ENCODE data around the gene TXNDC11. TPM values are rescaled to one million over a fixed set of nuclear protein-coding genes. Genes with fewer than 3 reads are reported as not detected.

The TXNDC11 gene
- total and polyA plus RNA-seq, 7 experiments from 2014 or later = 36.7 to 80.5 (median 55.1) TPM

DNA sequence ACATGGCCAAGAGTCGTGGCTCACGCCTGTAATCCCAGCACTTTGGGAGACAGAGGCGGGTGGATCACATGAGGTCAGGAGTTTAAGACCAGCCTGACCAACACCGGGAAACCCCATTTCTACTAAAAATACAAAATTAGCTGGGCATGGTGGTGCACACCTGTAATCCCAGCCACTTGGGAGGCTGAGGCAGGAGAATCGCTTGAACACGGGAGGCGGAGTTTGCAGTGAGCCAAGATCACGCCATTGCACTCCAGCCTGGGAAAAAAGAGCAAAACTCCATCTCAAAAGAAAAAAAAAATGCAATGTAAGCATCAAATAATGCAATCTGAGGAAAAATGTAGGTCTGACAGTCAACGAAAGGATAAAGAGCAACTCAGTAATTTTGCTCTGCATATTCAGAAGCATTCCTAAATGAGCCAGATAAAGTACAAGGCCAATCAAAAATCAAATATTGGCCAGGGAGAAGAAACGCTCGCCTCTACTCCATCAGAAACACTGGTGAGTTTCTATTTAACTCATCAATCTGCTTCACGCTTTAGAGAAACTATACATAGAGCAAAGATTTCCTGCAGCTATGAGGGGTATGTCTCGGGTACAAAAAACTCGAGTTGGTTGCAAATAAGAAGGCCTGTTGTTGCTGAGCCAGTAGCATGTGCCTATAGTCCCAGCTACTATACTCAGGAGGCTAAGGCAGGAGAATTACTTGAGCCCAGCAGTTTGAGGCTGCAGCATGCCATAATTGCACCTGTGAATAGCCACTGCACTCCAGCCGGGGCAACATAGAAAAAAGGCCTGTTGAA, 3.7 kb downstream of the TXNDC11 start:
- H3K36me3 ChIP-seq (ENCODE audit: control insufficient read depth in 2 of 3, insufficient read depth in 3 of 3, low read length in 3 of 3) = peaks cover 5 to 41% (median 10%) of the 10 kb centered on the region in 3 experiments
- ChIA-PET CTCF (no interaction called here), POLR2A (interaction anchor here (0.9 to 1.0 kb wide), 3 partner anchors 58 to 794 kb away, joined by 3 to 4 read pairs (median 3); partner anchors contain the start of gene ZC3H7A)
- peak overlapping the region in 3 of 9 donors; percentile 23 to 58 (median 37) for H3K27ac Mint-ChIP-seq
- no peaks in the 10 kb centered on the region for H3K9me3 ChIP-seq (ENCODE audit: control insufficient read depth in 2 of 3, low read length in 3 of 3)
- no peak overlapping the region for H3K4me3 ChIP-seq (ENCODE audit: low read length)
- H3K27ac ChIP-seq (ENCODE audit: low read depth, low read length) = no peak overlapping the region
- H3K36me3 Mint-ChIP-seq = peaks cover 11 to 29% (median 15%) of the 10 kb centered on the region in 5 donors
- no peaks in the 10 kb centered on the region for H3K27me3 Mint-ChIP-seq
- H3K27me3 ChIP-seq (ENCODE audit: control insufficient read depth in 2 of 2, insufficient read depth in 2 of 2, low read length in 2 of 2) = no peaks in the 10 kb centered on the region
- no peak for ATAC-seq
- DNase-seq = no peak
- H3K9me3 Mint-ChIP-seq = no peaks in the 10 kb centered on the region
- intact Hi-C loops (cut with micrococcal nuclease) = no loop called here
- peaks cover 26 to 28% of the 10 kb centered on the region in 2 donors for H3K4me1 ChIP-seq (ENCODE audit: control insufficient read depth in 2 of 2, insufficient read depth in 2 of 2, low read length in 2 of 2)
- H3K4me3 Mint-ChIP-seq = peak overlapping the region; percentile 2 to 98 (median 83)
- peaks cover 57 to 81% (median 63%) of the 10 kb centered on the region in 7 donors for H3K4me1 Mint-ChIP-seq

DNA sequence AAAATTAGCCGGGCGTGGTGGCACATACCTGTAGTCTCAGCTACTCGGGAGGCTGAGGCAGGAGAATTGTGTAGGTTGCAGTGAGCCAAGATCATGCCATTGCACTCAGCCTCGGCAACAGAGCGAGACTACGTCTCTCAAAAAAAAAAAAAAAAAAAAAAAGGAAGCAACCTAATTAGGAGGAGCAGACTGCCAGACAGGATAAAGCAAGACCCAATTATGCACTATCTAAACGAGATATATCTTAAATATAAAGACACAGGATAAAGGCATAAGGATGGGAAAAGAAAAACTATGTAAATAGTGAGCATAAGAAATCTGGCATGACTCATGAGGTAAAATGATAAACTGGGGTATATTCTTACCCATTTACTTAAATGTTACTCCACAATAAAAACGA, 4.9 kb downstream of the TXNDC11 start:
- ATAC-seq (no peak), DNase-seq (no peak)
- Mint-ChIP-seq H3K36me3 (peaks cover 11 to 33% (median 16%) of the 10 kb centered on the region in 5 donors), H3K27ac (peak overlapping the region in 2 of 9 donors; percentile 37 to 54), H3K4me1 (peaks cover 54 to 74% (median 58%) of the 10 kb centered on the region in 7 donors), H3K4me3 (peak overlapping the region in 4 of 10 donors; percentile 4 to 91 (median 40)), H3K27me3 (no peaks in the 10 kb centered on the region), H3K9me3 (no peaks in the 10 kb centered on the region)
- intact Hi-C loops (cut with micrococcal nuclease) = no loop called here
- H3K9me3 ChIP-seq (ENCODE audit: control insufficient read depth in 2 of 3, low read length in 3 of 3) = no peaks in the 10 kb centered on the region
- no peak overlapping the region for H3K27ac ChIP-seq (ENCODE audit: low read depth, low read length)
- H3K27me3 ChIP-seq (ENCODE audit: control insufficient read depth in 2 of 2, insufficient read depth in 2 of 2, low read length in 2 of 2) = no peaks in the 10 kb centered on the region
- H3K4me1 ChIP-seq (ENCODE audit: control insufficient read depth in 2 of 2, insufficient read depth in 2 of 2, low read length in 2 of 2) = peaks cover 26 to 28% of the 10 kb centered on the region in 2 donors
- POLR2A ChIA-PET = interaction anchor here (0.6 to 1.0 kb wide), 3 partner anchors 110 to 793 kb away, joined by 3 to 4 read pairs (median 3); no protein-coding TSS in a partner anchor
- H3K4me3 ChIP-seq (ENCODE audit: low read length) = no peak overlapping the region
- CTCF ChIA-PET = interaction anchor here (0.6 kb wide), 1 partner anchor 96 kb away, joined by 3 read pairs; no protein-coding TSS in a partner anchor
- peaks cover 7 to 53% (median 10%) of the 10 kb centered on the region in 3 experiments for H3K36me3 ChIP-seq (ENCODE audit: control insufficient read depth in 2 of 3, insufficient read depth in 3 of 3, low read length in 3 of 3)

DNA sequence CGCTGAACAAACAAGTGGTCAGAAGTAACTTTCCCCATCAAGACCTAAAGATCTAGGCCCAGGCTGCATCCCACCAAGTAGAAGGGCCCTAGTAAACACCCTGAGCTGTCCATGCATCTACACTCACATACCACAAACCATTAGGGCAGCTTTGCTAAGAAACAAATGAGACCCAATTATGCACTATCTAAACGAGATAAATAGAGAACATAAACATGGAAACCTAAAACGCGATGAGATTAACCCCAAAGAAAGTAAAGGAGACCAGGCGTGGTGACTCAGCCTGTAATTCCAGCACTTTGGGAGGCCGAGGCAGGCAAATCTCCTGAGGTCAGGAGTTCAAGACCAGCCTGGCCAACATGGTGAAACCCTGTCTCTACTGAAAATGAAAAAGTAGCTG, 5.8 kb downstream of the TXNDC11 start:
- Histone ChIP-seq H3K36me3 (ENCODE audit: control insufficient read depth in 2 of 3, insufficient read depth in 3 of 3, low read length in 3 of 3) (peaks cover 10 to 57% (median 11%) of the 10 kb centered on the region in 3 experiments), H3K4me3 (ENCODE audit: low read length) (no peak overlapping the region), H3K9me3 (ENCODE audit: control insufficient read depth in 2 of 3, low read length in 3 of 3) (no peaks in the 10 kb centered on the region), H3K4me1 (ENCODE audit: control insufficient read depth in 2 of 2, insufficient read depth in 2 of 2, low read length in 2 of 2) (peaks cover 26% of the 10 kb centered on the region in 2 donors), H3K27ac (ENCODE audit: low read depth, low read length) (no peak overlapping the region), H3K27me3 (ENCODE audit: control insufficient read depth in 2 of 2, insufficient read depth in 2 of 2, low read length in 2 of 2) (no peaks in the 10 kb centered on the region)
- DNase-seq (no peak), ATAC-seq (no peak)
- H3K4me3 Mint-ChIP-seq = peak overlapping the region in 1 of 10 donors; percentile 21
- H3K4me1 Mint-ChIP-seq = peaks cover 57 to 80% (median 64%) of the 10 kb centered on the region in 7 donors
- no peaks in the 10 kb centered on the region for H3K27me3 Mint-ChIP-seq
- ChIA-PET POLR2A (interaction anchor here (0.6 to 1.0 kb wide), 2 partner anchors 33 to 744 kb away, joined by 3 to 4 read pairs; no protein-coding TSS in a partner anchor), CTCF (no interaction called here)
- H3K27ac Mint-ChIP-seq = no peak overlapping the region
- peaks cover 11 to 41% (median 24%) of the 10 kb centered on the region in 5 donors for H3K36me3 Mint-ChIP-seq
- no peaks in the 10 kb centered on the region for H3K9me3 Mint-ChIP-seq
- intact Hi-C loops (cut with micrococcal nuclease) = no loop called here

DNA sequence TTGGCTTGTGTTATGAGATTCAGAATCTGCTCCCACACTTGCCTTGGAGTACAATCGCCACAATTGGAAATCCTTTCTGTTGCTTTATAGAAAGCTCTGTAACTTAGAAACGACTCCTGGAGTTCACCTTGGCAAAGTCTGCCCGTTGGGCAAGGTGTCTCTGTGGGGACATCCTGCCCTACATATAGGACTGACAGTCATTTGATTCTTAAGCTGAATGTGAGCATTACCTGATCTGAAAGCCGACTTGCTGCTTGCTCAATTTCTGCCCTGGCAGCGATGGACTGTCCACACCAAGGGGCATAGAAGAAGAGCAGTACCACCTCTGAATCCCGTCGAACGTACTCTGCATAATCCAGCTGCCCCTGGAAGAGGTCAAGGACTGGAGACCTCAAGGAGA, 6.9 kb downstream of the TXNDC11 start:
- H3K27me3 Mint-ChIP-seq = no peaks in the 10 kb centered on the region
- peaks cover 50 to 77% (median 62%) of the 10 kb centered on the region in 7 donors for H3K4me1 Mint-ChIP-seq
- peak overlapping the region in 4 of 9 donors; percentile 2 to 51 (median 39) for H3K27ac Mint-ChIP-seq

DNA sequence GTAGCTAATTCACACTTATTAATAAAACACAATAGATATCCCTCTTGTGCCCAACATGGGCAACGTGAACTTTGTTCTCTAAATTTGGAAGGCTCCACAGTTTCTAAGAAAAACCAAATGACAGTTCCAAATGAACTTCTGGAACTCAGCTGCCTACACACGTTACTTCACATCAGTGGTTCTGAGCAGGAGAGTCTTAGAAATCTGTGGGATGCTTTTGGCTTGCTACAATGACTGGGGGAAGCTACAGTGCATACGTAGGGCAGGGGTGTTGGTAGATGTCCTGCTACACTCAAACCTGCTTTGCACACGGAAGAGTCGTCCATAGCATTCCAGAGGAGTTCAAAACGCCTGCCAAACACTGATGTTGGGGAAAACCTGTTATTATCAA, 8.0 kb downstream of the TXNDC11 start:
- Mint-ChIP-seq H3K27me3 (no peaks in the 10 kb centered on the region), H3K4me1 (peaks cover 42 to 75% (median 60%) of the 10 kb centered on the region in 7 donors), H3K9me3 (no peaks in the 10 kb centered on the region), H3K36me3 (peaks cover 11 to 47% (median 38%) of the 10 kb centered on the region in 5 donors), H3K4me3 (peak overlapping the region in 1 of 10 donors; percentile 6), H3K27ac (peak overlapping the region in 4 of 9 donors; percentile 8 to 83 (median 42))
- Histone ChIP-seq H3K9me3 (ENCODE audit: control insufficient read depth in 2 of 3, low read length in 3 of 3) (no peaks in the 10 kb centered on the region), H3K27ac (ENCODE audit: low read depth, low read length) (no peak overlapping the region), H3K4me3 (ENCODE audit: low read length) (no peak overlapping the region), H3K36me3 (ENCODE audit: control insufficient read depth in 2 of 3, insufficient read depth in 3 of 3, low read length in 3 of 3) (peaks cover 11 to 79% (median 21%) of the 10 kb centered on the region in 3 experiments), H3K27me3 (ENCODE audit: control insufficient read depth in 2 of 2, insufficient read depth in 2 of 2, low read length in 2 of 2) (no peaks in the 10 kb centered on the region), H3K4me1 (ENCODE audit: control insufficient read depth in 2 of 2, insufficient read depth in 2 of 2, low read length in 2 of 2) (peaks cover 8% of the 10 kb centered on the region in 2 donors)
- DNase-seq = no peak
- intact Hi-C loops (cut with micrococcal nuclease) = no loop called here
- ChIA-PET POLR2A (interaction anchor here (1.8 kb wide), 1 partner anchor 10 kb away, joined by 5 read pairs; no protein-coding TSS in a partner anchor), CTCF (no interaction called here)
- ATAC-seq = no peak

More for the DNA sequence above, 6.9 kb downstream of the TXNDC11 start:
- ATAC-seq = no peak
- H3K27ac ChIP-seq (ENCODE audit: low read depth, low read length) = no peak overlapping the region
- peaks cover 11 to 68% (median 20%) of the 10 kb centered on the region in 3 experiments for H3K36me3 ChIP-seq (ENCODE audit: control insufficient read depth in 2 of 3, insufficient read depth in 3 of 3, low read length in 3 of 3)
- no peaks in the 10 kb centered on the region for H3K9me3 ChIP-seq (ENCODE audit: control insufficient read depth in 2 of 3, low read length in 3 of 3)
- ChIA-PET CTCF (interaction anchor here (0.6 kb wide), 1 partner anchor 442 kb away, joined by 5 read pairs; no protein-coding TSS in a partner anchor), POLR2A (interaction anchor here (1.1 kb wide), 1 partner anchor 62 kb away, joined by 4 read pairs; the partner anchor contains the start of gene ZC3H7A)
- no peak overlapping the region for H3K4me3 Mint-ChIP-seq
- intact Hi-C loops (cut with micrococcal nuclease) = no loop called here
- no peak overlapping the region for H3K4me3 ChIP-seq (ENCODE audit: low read length)
- peaks cover 15 to 17% of the 10 kb centered on the region in 2 donors for H3K4me1 ChIP-seq (ENCODE audit: control insufficient read depth in 2 of 2, insufficient read depth in 2 of 2, low read length in 2 of 2)
- no peaks in the 10 kb centered on the region for H3K9me3 Mint-ChIP-seq
- no peaks in the 10 kb centered on the region for H3K27me3 ChIP-seq (ENCODE audit: control insufficient read depth in 2 of 2, insufficient read depth in 2 of 2, low read length in 2 of 2)
- peaks cover 11 to 41% (median 32%) of the 10 kb centered on the region in 5 donors for H3K36me3 Mint-ChIP-seq
- no peak for DNase-seq

DNA sequence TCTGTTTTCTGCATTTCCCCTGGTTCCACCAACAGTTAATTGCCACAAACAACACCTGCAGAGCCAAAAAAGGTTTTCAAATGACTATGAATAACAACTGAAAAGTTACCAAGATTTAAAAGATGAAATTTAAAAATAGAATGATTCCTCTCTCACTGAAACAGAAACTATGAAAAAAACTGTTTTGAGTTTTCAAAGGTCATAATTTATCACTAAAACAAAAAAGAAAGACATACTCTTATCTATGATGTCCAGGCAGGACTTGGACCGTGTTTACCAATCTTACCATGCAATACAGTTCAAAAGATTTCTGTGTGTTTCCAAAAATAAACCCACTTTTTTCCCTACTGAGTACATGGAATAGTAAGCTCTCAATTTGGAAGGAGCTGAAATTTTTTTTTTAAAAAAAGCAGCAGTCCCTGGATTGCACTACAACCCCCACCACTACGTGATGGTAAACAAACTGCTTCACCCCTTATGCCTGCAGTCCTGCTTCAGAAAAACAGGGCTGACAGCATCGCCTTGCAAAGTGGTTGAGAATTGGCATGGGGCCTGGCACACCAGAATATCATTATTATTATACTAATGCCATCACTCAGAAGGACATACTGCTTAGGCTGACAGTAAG, 8.5 kb downstream of the TXNDC11 start:
- peaks cover 4 to 8% of the 10 kb centered on the region in 2 donors for H3K4me1 ChIP-seq (ENCODE audit: control insufficient read depth in 2 of 2, insufficient read depth in 2 of 2, low read length in 2 of 2)
- Mint-ChIP-seq H3K4me3 (no peak overlapping the region), H3K27ac (peak overlapping the region in 2 of 9 donors; percentile 61 to 68), H3K9me3 (no peaks in the 10 kb centered on the region), H3K4me1 (peaks cover 42 to 75% (median 60%) of the 10 kb centered on the region in 7 donors), H3K36me3 (peaks cover 11 to 52% (median 42%) of the 10 kb centered on the region in 5 donors), H3K27me3 (no peaks in the 10 kb centered on the region)
- intact Hi-C loops (cut with micrococcal nuclease) = no loop called here
- DNase-seq (no peak), ATAC-seq (no peak)
- no peak overlapping the region for H3K4me3 ChIP-seq (ENCODE audit: low read length)
- H3K27ac ChIP-seq (ENCODE audit: low read depth, low read length) = no peak overlapping the region
- no peaks in the 10 kb centered on the region for H3K9me3 ChIP-seq (ENCODE audit: control insufficient read depth in 2 of 3, low read length in 3 of 3)
- ChIA-PET POLR2A (interaction anchor here (0.7 to 1.8 kb wide), 2 partner anchors 9 to 110 kb away, joined by 3 to 5 read pairs; no protein-coding TSS in a partner anchor), CTCF (no interaction called here)
- no peaks in the 10 kb centered on the region for H3K27me3 ChIP-seq (ENCODE audit: control insufficient read depth in 2 of 2, insufficient read depth in 2 of 2, low read length in 2 of 2)
- peaks cover 11 to 81% (median 26%) of the 10 kb centered on the region in 3 experiments for H3K36me3 ChIP-seq (ENCODE audit: control insufficient read depth in 2 of 3, insufficient read depth in 3 of 3, low read length in 3 of 3)

All from naive thymus-derived CD4-positive, alpha-beta T cell (primary cell).